Activated T-helper 9 cell treated with anti-CD3 and anti-CD28 coated beads, Interleukin-2, amount 50 U/mL, for 16 hours (primary cell): ENCODE results near the gene MEI1.

Experiments
- DNase-seq: peaks from one replicate; pipeline ENCODE4 v3.0.0-alpha.2; 2020; ENCODE audit warnings: low read depth

The MEI1 gene

DNA sequence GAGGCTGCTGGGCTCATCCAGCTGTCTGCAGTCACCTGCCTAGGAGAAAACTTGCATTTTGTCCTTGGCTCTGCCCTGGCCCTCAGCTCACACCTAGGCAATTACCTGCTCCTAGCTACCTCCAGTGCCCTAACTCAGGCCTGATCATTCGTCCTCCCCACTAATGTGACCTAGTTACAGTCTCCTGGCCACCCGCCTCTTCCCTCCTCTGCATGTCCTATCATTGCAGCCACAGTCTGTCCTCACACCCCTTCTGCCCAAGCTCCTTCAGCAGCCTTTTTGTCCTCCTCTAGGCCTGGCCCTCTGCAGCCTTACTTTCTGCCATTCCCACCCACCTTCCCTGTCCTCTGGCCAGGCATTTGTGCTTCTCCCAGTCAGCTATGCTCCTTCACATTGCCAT, 83.4 kb downstream of the MEI1 start:
- DNase-seq, result no peak

DNA sequence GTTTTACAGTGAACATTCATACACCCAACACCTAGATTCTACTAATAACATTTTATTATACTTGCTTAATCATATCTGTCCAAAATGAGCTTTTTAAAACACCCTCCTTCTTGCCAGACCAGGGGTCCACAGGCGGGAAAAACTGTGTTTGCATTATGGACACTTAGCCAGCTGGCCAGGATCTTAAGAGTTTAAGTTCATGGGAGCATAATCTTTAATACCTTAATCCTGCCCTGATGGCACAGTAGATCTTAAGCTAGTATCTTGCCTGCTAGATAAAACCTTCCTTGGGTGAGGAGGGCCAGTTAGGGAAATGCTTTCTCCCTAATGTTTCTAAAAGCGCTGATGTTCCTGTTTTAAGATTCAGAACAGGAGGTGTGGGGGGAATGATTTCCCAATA, 88.0 kb downstream of the MEI1 start:
- DNase-seq, result no peak

DNA sequence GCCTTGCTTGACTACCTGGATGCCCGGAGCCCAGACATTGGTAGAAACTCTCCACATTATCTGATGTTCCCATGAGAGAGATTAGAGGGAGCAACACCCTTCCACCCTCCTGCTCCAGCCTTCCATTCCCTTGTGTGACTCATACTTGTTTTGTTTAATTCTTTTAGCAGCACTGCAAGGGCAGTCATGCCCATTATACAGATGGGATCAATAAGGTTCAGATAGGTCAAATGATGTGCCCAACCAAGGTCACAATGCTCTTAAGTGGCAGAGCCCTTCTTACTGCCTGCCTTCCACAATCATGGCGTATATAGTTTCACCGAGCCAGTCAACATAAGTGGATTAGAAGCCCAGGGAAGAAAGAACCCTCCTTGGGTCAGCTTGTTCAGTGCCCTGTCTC, 94.6 kb downstream of the MEI1 start:
- no peak for DNase-seq

DNA sequence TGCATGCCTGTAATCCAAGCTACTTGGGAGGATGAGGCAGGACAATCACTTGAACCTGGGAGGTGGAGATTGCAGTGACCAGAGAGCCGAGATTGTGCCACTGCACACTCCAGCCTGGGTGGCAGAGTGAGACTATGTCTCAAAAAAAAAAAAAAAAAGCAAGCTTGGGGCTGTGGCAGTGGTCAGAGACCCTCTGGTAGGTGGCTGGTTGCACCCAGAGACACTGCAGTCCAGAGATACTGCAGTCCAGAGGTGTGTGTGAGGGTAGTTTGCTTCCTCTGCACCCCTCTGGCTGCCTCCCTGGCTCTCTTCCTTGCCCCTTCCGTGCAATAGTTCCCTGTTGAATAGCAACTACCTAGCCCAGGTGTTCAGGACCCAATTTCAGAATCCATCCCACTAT, 99.4 kb downstream of the MEI1 start:
- no peak for DNase-seq

DNA sequence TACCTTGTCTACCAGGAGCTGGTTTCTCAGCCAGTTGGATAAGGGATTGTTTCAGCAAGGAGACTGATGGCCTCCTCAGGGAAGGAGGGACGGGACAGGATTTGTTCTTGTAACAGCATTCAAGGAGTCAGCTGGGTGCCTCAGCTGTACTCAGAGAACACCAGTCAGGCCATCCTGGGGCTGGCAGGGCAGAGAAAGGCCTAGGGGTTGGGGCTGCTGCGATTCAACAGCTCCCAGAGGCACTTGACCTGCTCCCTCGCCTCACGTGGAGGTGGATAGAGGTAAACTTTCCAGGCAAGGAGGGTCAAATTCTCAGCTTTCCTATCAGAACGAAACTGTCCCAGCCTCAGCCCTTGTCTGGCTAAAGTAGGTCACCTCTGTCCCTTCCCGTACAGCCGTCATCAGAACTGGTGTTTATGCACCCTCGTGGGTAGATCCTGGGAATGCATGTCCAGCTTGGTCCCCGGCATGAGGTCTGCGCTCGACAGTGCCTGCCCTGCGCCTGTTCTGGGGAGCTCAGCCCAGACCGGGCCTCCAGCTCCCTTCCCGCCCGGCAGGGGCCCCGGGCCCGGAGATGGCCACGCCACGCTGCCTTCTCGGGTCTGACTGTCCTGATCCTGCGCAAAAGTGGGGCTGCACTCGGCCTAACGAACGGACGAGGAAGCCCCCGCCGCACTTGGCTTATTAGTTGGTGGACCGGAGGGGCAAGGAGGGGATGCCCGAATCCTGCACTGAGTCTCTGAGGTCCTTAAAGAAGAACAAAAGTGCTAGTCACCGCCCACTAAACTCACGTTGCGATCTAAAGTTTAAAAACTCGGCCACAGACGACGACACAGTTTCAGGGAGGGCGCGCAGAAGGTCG, 100.4 kb downstream of the MEI1 start:
- DNase-seq, result no peak

DNA sequence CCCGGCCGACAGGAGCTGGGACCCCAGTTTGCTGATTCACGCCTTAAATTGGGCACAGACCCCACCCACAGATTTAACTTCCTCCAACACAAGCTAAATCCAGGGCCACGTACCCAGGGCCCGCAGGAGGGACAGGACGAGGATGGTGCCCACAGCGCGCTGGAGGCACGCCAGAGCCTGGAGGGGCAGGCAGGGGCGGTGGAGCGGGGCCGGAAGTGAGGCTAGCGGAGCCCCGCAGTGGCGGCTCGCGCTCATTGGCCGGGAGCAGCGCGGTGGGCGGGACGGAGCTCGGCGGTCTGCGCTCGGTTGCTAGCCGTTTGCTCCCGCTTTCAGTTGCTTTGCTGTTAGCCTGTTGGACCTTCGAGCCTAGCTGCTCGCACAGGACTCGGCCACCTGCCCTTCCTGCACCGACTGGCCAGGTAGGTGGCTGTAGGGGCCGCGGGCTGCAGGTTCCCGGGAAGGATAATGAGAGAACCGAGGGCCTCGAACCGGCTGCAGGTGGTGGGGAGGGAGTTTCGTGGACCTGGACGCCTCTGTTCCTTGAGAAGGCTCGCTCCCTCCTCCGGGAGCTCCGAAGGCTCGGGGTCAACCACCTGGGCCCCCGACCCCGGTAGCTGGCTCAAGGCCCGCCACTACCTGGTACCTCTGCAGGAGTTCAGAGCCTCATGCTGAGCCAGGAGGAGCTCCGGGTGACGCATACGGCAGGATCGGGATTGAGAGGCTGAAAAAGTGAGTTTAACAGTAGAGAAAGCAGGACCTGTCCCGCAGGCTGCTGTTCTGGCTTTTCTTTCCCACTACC, 101.2 kb downstream of the MEI1 start, which contains the start of gene CCDC134:
CCDC134 (plus strand) TSS at position 332 of the 799 bp plus-strand sequence. CDS start 8,212 bp downstream, outside the sequence.
- DNase-seq, result peak; percentile 88

DNA sequence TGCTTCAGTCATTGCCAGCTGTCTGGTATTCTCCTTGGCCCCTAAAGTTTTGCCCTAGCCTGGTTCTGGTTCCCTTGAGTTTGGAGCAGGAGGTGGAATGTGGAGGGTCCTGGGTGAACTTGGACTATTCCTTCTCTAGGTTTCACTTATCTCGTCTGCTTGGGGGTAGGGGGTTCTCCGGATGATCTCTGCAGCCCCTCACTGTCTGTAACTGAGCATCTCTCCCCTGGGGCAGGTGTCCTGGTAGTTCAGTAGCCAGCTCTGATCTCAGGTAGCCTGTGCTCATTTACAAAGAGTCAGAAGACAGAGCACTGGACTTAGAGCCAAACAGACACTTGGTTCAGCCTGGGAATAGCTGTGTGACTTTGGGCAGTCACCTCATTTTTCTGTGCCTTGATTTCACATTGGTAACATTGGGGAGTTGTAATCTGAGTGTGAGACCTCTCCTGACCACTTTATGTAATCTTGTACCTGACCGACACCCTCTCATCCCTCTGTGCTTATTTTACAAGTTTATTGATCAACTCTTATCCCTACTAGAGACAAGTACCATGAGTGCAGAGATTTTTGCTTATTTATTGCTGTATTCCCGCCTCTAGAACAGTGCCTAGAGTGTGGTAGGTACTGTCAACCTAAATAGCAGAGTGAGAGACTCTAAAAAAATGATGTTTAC, 102.0 kb downstream of the MEI1 start:
- no peak for DNase-seq

DNA sequence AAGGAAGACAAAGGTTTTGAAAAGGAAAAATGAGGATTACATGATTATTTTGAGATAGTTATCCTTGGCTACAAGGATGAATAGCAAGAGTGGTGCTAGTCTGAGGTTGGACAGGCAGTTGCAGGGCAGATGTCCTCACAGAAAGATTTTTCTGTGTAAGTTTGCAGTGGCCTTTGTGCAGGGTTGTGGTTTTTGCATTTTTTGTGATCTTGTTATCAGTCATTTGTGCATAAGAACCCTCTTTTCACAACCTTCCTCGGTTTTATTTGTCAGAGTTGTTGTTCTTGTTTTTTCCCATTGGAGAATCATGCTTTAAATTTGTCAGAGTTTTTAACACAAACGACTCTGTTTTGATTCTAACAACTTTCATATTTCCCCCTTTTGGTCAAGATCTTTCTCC, 102.6 kb downstream of the MEI1 start:
- no peak for DNase-seq

DNA sequence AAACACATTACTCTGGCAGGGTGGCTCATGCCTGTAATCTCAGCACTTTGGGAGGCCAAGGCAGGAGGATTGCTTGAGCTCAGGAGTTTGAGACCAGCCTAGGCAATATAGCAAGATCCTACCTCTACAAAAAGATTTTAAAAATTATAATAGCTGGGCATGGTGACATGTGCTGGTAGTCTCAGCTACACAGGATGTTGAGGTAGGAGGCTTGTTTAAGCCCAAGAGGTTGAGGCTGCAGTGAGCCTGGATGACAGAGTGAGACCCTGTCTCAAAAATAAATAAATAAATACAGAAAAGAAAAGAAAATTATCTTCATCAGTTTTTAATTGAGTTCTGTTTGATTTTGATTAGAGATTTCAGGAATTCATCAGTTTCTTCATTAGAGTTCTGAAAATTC, 106.3 kb downstream of the MEI1 start:
- no peak for DNase-seq

DNA sequence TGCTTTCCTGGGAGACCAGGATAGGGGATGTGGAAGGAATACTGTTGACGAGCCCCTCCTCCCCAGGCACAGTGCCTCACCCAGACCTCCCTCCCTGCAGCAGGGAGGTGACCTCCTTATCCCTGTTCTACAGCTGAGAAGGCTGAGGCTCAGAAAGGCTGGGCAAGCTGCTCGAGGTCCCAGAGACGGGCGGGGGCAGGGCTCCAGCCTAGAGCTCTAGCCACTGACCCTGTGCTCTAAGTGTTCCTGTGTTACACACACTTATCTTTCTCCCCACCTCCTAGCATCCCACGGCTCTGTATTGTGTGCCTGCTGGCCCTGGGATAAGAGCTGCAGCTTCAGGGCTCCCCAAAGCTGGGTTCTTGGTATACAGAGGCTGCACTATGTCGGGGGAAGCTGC, 109.1 kb downstream of the MEI1 start:
- DNase-seq, result no peak

DNA sequence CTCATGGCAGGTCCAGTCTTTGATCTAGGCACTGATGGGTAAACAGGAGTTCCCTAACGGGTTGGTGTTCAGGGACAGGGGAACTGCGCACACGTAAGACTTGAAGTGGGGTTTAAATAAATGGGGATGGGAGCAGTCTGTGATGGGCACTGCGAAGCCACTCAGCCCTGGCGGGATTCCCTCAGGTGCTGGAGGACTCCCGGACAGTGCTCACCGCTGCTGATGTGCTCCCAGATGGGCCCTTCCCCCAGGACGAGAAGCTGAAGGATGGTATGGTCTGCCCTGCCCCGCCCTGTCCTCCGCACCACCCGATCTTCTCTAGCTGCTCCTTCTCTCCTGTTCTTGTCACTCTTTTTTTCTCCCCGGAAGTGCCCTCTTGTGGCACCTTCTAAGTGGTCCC, 110.7 kb downstream of the MEI1 start:
- no peak for DNase-seq

DNA sequence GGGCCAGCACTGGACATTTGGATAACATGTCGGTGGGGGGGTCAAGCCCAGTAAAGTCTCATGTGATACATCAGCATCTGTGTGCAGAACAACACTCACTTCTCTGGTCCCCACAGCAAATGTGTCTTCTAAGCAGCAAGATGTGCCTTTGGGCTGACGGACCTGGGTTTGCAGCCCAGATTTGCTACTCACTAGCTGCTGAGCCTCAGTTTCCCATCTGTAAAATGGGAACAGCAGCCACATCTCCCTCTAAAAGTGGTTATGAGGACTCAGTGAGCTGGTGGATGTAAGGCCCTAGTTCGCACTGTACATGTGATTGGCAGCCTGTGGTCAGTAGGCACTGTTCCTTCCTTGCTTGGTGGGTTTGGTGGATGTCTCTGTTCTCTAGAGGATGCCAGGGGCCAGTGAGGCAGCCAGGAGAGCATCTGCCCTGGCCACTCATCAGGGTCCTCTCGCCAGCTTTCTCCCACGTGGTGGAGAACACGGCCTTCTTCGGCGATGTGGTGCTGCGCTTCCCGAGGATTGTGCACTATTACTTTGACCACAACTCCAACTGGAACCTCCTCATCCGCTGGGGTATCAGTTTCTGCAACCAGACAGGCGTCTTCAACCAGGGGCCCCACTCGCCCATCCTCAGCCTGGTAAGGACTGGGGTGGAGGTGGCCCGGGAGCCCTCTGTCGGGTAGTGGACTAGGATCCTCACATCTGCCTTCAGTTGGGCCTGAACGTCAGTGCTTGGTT, 113.7 kb downstream of the MEI1 start:
- no peak for DNase-seq

DNA sequence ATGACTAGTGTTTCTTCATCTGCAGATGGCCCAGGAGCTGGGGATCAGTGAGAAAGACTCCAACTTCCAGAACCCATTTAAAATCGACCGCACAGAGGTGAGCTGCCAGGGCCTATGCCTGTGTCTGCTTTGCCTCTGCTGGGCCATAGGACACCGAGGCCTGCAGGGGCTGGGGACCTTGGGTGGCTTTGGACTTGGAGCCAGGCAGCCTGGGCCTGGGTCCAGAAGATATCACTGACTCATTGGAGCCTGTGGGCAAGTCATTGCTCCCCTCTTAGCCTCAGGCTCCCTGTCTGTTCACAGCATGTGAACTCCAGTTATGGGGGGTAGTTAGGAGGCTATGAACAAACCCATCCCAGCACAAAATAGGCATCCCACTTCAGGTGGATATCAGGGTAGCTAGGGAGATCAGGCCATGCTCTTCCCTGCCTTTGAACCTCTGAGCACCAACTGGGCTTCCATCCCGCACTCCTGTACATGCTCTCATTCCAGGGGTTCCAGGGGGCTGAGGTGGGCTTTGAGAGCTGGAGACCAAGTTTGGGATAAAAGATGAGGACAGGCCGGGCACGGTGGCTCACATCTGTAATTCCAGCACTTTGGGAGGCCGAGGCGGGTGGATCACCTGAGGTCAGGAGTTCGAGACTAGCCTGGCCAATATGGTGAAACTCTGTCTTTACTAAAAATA, 114.6 kb downstream of the MEI1 start:
- no peak for DNase-seq

DNA sequence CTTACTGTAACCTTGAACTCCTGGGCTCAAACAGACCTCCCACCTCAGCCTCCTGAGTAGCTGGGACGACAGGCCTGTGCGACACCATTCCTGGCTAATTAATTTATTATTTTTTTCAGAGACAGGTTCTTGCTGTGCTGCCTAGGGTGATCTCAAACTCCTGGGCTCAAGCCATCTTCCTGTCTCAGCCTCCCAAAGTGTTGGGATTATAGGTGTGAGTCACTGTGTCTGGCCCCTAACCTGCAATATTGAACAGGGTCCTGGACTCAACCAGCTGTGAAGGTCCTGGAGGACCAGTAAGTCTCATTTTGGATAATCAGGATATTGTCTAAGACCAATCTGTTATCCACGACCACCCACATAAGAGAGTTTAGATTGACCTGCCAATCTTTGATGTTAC, 116.4 kb downstream of the MEI1 start:
- DNase-seq, result no peak

DNA sequence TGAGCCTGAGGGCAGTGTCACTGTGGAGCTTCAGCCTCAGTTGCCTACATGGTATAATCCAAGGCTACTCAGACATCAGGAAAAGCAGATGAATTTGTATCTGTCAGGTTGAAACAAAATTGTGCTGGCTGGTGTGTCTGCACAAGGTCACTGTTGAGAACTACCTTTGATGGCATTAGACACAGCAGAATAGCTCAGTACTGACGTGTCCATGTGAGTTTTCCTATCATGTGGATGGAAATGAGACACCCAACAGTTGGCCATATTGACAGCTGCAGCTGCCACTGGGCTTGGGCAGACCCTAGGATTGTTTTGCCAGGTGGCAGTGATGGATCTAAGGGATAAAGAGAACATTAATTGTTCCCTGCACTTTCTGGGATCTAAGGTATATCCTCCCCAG, 116.9 kb downstream of the MEI1 start:
- DNase-seq, result no peak

DNA sequence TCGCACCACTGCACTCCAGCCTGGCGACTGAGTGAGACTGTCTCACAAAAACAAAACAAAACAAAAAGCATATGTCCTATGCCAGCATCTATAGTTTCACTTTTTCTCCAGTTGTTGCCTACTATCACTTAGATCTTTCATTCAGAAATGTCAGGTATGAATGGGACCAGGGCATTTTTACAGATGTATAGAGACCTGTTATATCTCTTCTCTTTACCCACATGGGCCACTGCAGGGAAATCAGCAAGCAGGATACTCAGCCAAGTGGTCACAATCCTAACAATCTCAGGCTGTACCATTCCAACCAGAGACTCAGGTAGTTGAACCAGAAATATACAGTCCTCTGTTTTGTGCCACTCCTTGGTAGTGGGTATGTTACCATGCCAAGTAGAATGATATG, 117.6 kb downstream of the MEI1 start:
- DNase-seq, result no peak

DNA sequence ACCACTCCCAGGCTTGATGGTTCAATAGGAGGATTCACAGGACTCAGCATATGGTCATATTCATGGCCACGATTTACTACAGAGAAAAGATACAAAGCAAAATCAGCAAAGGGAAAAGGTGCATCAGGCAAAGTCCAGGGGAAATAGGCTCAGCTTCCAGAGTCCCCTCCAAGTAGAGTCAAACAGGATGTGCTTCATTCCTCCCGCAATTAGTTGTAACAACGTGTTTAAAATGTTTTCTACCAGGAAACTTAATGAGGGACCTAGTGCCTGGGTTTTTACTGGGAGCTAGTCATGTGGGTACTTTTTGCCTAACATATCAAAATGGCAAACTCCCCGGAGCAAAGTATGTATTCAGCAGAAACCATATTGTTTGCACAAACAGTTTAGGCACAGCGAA, 118.7 kb downstream of the MEI1 start:
- DNase-seq, result no peak

DNA sequence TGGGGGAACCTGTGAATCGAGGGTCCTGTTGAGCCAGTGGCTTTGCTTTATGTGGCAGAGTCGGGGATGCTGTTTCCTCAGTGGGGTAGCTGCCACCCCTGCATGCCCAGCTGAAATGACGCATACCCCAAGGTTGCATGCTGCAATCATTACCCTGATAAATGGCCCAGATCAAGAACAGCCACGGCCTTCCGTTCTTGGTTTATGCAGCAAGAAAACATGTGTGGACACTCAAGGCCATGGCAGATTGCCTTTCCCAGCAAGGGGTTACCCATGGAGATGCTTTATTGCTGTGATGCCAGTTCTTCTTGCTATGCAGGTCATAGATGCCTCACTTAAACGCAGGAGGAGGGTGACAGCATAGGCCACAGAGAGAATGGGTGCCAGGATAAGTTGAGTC, 119.3 kb downstream of the MEI1 start:
- no peak for DNase-seq

DNA sequence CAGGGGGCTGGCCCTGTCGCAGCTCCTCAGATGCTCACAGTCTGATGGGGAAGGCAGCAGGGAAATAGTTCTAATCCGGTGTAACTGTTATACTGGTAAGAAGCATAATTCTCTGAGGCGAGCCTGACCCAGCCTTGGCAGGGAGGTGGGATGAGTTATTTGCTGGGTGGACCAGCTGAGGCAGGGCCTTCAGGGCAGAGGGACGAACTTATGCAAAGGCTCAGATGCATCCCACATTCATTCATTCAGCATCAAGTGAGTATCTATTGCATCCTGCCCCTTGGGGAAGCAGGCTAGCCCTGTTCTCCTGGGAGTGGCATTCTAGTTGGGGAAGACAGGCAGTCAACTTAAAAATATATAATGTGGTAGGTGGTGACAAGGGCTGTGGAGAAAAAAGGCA, 120.0 kb downstream of the MEI1 start:
- no peak for DNase-seq

DNA sequence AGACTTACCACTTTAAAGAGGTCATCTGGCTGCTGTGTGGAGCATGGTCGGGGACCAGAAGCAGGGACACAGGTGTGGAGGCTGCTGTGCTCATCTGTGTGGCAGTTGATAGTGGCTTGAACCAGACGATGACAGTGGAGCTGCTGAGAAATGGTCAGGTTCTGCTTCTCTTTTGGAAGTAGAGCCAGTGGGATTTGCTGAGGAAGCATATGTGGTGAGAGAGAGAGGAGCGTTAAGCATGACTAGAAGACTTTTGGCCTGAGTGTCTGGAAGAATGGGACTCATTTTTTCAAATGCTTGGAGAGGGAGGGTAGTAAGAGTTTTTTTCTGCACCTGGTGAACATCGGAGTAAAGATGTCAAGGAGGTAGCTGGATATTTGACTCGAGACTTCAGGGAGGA, 121.1 kb downstream of the MEI1 start:
- DNase-seq, result no peak
